Spleen (tissue), 7 donors: ENCODE data around the gene AZGP1.

ENCODE experiments used
- POLR2A ChIP-seq, 3 donors: fragments of 450-650 bp; IDR thresholded peaks; one replicate each; pipeline ENCODE4 v1.5.1; 2017; ENCODE audit warnings: antibody characterized with exemption in 3 of 3, mild to moderate bottlenecking in 1 of 3
- POLR2AphosphoS5 ChIP-seq, 3 donors: sonication (generic); formaldehyde crosslinking; IDR thresholded peaks; one replicate each; pipeline ENCODE4 v1.5.1; 2017; ENCODE audit warnings: antibody characterized with exemption in 3 of 3
- TF ChIP-seq, protein P1 (sequence below), 11 experiments: fragments of 200-600 bp in 7 of 11; fragments of 450-650 bp in 4 of 11; sonication (generic) in 4 of 11; IDR thresholded peaks in 8 of 11; conservative IDR thresholded peaks in 3 of 11; 1 replicate in 7 of 11; 2 replicates in 4 of 11; pipeline versions ENCODE4 v1.4.0 to v1.8.0; 2016 to 2021; ENCODE audit warnings: antibody characterized with exemption in 11 of 11, inconsistent platforms in 4 of 11, mild to moderate bottlenecking in 1 of 11
- donor health status: DM: no; HTN: no; CAD: no; lungs with moderate emphysema.
- donor health status: DM: no; HTN: no; CAD: no.
- donor health status: DM: no; HTN: no; CAD: no.

- TF ChIP-seq, protein P1, sequence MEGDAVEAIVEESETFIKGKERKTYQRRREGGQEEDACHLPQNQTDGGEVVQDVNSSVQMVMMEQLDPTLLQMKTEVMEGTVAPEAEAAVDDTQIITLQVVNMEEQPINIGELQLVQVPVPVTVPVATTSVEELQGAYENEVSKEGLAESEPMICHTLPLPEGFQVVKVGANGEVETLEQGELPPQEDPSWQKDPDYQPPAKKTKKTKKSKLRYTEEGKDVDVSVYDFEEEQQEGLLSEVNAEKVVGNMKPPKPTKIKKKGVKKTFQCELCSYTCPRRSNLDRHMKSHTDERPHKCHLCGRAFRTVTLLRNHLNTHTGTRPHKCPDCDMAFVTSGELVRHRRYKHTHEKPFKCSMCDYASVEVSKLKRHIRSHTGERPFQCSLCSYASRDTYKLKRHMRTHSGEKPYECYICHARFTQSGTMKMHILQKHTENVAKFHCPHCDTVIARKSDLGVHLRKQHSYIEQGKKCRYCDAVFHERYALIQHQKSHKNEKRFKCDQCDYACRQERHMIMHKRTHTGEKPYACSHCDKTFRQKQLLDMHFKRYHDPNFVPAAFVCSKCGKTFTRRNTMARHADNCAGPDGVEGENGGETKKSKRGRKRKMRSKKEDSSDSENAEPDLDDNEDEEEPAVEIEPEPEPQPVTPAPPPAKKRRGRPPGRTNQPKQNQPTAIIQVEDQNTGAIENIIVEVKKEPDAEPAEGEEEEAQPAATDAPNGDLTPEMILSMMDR (IDR thresholded peaks at IDR 0.05 in 8 of 11, conservative IDR thresholded peaks at IDR 0.05 in 3 of 11), result no peak
- TF ChIP-seq POLR2AphosphoS5 (IDR thresholded peaks at IDR 0.05), result no peak
- no peak for TF ChIP-seq POLR2A (IDR thresholded peaks at IDR 0.05)
These were observed 37.5 kb downstream of the AZGP1 start for GRCh38 chr7:99938296-99938695.
